Thoracic aorta (tissue), 2 donors: Measurements from ENCODE around the gene SLC25A51. TPM values are rescaled to one million over a fixed set of nuclear protein-coding genes. Genes with fewer than 3 reads are reported as not detected.

ENCODE experiments used
- ATAC-seq: fragments of 150-250 bp; one replicate; pipeline ENCODE4 v1.8.0; 2017; ENCODE audit warnings: low read depth; ENCODE audit not compliant: insufficient number of reproducible peaks, low FRiP score
- DNase-seq: peaks from one replicate; pipeline ENCODE4 v3.0.0-alpha.2; 2020; ENCODE audit warnings: low spot score
- H3K27ac ChIP-seq, 2 donors: fragments of 200-600 bp; sonication (generic); 1 replicate in 1 of 2; 2 replicates in 1 of 2; pipeline ENCODE4 v1.5.1; 2016; ENCODE audit warnings: mild to moderate bottlenecking in 2 of 2, moderate library complexity in 2 of 2
- H3K27me3 ChIP-seq: fragments of 200-600 bp; sonication (generic); replicated peaks from 2 replicates; pipeline ENCODE4 v1.6.0; 2016; ENCODE audit warnings: mild to moderate bottlenecking; ENCODE audit not compliant: insufficient read depth
- H3K36me3 ChIP-seq: fragments of 200-600 bp; sonication (generic); one replicate; pipeline ENCODE4 v1.5.1; 2016
- H3K4me1 ChIP-seq, 2 donors: fragments of 200-600 bp; sonication (generic); 1 replicate in 1 of 2; 2 replicates in 1 of 2; pipeline versions ENCODE4 v1.5.1 to v1.6.0; 2016; ENCODE audit warnings: low read depth in 2 of 2, mild to moderate bottlenecking in 1 of 2; ENCODE audit not compliant: control insufficient read depth in 1 of 2
- H3K4me3 ChIP-seq: fragments of 200-600 bp; sonication (generic); 2 replicates; pipeline ENCODE4 v1.5.1; 2016; ENCODE audit warnings: mild to moderate bottlenecking
- H3K9me3 ChIP-seq: fragments of 200-600 bp; sonication (generic); 2 replicates; pipeline ENCODE4 v1.5.1; 2016
- CTCF ChIP-seq: fragments of 200-600 bp; sonication (generic); IDR thresholded peaks from one replicate; pipeline ENCODE4 v1.5.1; 2019; ENCODE audit warnings: antibody characterized with exemption
- total RNA-seq, 2 donors: library from RNA; depleted of rRNA; stranded (reverse); fragments of >200 nt; gene quantifications; one replicate each; pipeline versions ENCODE4 v1.1.0 to v1.2.3, GENCODE V29; 2016

SLC25A51 gene
- total RNA-seq, 2 donors from 2014 or later, result 29.9 to 39.1 TPM

- ATAC-seq, result no peak
- H3K4me3 ChIP-seq, result no peak overlapping the region
Measured at GRCh38 chr9:37870081-37870798, 33.7 kb downstream of the SLC25A51 start.

GRCh38 chr9:37862530-37862929 is 41.4 kb downstream of the SLC25A51 start:
- no peak overlapping the region for H3K4me3 ChIP-seq
- no peaks in the 10 kb centered on the region for H3K9me3 ChIP-seq
- H3K27me3 ChIP-seq, result no peaks in the 10 kb centered on the region
- peaks cover 33% of the 10 kb centered on the region for H3K36me3 ChIP-seq
- no peak for ATAC-seq
- no peak overlapping the region for H3K27ac ChIP-seq
- TF ChIP-seq CTCF, result no peak
- DNase-seq, result no peak
- H3K4me1 ChIP-seq, result no peaks in the 10 kb centered on the region

More at GRCh38 chr9:37870081-37870798, 33.7 kb downstream of the SLC25A51 start:
- TF ChIP-seq CTCF, result no peak
- Histone ChIP-seq H3K27me3 (no peaks in the 10 kb centered on the region), H3K27ac (no peak overlapping the region), H3K36me3 (peaks cover 5% of the 10 kb centered on the region), H3K9me3 (no peaks in the 10 kb centered on the region), H3K4me1 (no peaks in the 10 kb centered on the region)
- DNase-seq, result no peak

- ATAC-seq (no peak), DNase-seq (no peak)
- Histone ChIP-seq H3K36me3 (peaks cover 28% of the 10 kb centered on the region), H3K27me3 (no peaks in the 10 kb centered on the region), H3K27ac (no peak overlapping the region), H3K9me3 (no peaks in the 10 kb centered on the region), H3K4me1 (no peaks in the 10 kb centered on the region), H3K4me3 (no peak overlapping the region)
- TF ChIP-seq CTCF, result no peak
Measured at GRCh38 chr9:37859043-37859442, 44.9 kb downstream of the SLC25A51 start.

GRCh38 chr9:37856551-37856950 is 47.4 kb downstream of the SLC25A51 start:
- H3K27me3 ChIP-seq, result no peaks in the 10 kb centered on the region
- no peaks in the 10 kb centered on the region for H3K9me3 ChIP-seq
- no peak overlapping the region for H3K4me3 ChIP-seq
- DNase-seq (no peak), ATAC-seq (no peak)
- H3K27ac ChIP-seq, result no peak overlapping the region
- no peaks in the 10 kb centered on the region for H3K4me1 ChIP-seq
- no peak for TF ChIP-seq CTCF
- peaks cover 21% of the 10 kb centered on the region for H3K36me3 ChIP-seq

- no peak overlapping the region for H3K4me3 ChIP-seq
- no peak for ATAC-seq
- no peaks in the 10 kb centered on the region for H3K4me1 ChIP-seq
- TF ChIP-seq CTCF, result no peak
- no peaks in the 10 kb centered on the region for H3K36me3 ChIP-seq
- H3K27ac ChIP-seq, result no peak overlapping the region
- no peaks in the 10 kb centered on the region for H3K9me3 ChIP-seq
- no peak for DNase-seq
- H3K27me3 ChIP-seq, result no peaks in the 10 kb centered on the region
Measured at GRCh38 chr9:37852222-37852621, 51.7 kb downstream of the SLC25A51 start.
